ENCODE results near the gene WDR5.

Gene WDR5

GRCh38 chr9:134185536-134186011 lies 49.7 kb downstream of the WDR5 start:
- in situ Hi-C loops (cut with MboI; ENCODE audit: low sequenced_read_pairs), result no loop called here

- in situ Hi-C loops (cut with MboI; ENCODE audit: low sequenced_read_pairs), result no loop called here
Measured at GRCh38 chr9:134186471-134187109, 50.7 kb downstream of the WDR5 start.

DNA sequence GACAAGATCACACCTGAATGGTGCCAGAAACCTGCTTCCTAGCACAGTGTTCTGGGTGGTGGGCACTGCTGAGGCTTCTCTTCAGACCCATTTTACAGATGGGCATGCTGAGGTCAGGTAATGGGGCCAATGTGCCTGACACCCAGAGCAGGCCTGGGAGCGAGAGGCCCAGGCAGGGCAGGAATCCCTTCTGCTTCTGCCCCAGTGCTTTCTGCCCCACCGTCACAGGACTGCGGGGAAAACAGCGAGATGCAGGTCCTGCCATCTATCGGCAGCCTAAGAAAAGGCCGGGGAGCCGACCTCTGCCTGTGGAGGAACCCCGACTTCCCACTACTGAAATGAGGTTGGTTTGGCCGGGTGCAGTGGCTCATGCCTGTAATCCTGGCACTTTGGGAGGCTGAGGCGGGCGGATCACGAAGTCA lies 51.2 kb downstream of the WDR5 start:
- in situ Hi-C loops (cut with MboI; ENCODE audit: low sequenced_read_pairs), result no loop called here

DNA sequence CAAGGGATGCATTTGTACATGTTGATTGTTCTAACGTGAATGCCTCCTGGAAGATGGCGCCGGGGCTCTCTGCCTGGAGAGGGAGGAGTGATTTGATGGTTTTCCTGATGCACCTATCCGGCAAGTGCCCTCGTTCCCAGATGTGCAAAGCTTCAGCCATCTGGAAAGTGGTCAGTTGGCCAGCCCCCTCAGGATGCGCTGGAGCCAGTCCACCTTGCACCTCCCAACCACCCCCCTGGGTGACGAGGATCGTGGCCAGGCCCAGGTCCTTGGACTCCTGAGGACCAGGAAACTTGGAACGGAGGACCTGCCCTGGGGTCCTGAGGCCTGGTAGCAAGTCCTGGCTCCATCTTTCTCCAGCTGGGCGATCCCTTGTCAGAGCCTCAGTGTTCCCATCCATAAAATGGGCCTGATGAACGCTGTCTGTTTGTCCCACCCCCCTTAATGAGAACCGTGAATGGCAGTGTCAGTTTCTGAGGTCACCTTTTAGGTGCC lies 52.1 kb downstream of the WDR5 start:
- in situ Hi-C loops (cut with MboI; ENCODE audit: low sequenced_read_pairs), result no loop called here

DNA sequence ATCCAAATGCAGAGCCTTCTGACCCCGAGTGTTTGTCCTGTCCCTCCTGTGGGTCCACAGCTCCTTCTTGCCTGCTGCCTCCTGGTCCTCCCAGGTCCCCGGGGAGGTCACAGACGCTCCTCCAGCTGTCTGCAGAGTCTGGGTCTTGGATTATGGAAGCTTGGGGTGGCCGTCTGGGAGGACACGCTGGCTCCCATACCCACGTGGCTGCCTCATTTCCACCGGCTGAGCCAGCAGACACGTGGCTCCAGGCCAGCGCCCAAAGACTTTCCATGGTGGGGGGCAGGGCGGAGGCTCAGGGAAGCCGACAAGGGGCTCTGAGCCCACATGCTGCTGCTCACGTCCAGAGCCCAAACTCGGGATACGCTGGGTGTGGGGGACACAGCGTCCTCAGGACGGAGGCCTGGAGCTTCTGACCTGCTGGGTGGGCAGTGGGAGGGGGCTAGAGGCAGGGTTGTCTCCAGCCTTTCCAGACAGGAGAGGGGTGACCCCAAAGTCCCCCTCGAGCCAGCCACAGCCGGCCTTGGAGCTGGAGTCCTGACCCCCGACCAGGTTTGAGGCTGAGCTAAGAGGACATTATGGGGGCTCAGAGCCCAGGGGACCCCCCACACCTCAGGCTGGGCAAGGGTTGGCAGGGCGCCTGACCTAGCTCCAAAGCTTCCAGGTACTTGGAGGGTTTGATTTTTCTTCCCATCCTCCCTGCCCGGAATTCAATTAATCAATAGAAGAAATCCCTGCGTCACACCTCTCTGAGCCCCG lies 52.7 kb downstream of the WDR5 start:
- in situ Hi-C loops (cut with MboI; ENCODE audit: low sequenced_read_pairs), result no loop called here

DNA sequence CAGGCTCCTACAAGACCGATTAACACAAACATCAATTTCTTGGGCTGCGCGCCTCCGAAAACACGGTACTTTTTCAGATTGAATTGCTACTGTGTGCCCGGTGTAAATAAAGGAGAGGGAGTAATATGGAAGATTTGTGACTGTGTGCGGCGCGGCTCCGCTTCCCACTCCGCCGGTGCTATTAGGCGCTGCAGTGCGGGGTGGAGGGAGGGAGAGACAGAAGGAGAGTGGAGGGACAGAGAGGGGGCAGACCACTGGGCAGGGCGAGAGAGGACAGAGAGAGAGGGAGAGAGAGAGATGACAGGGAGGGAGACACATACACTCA lies 53.2 kb downstream of the WDR5 start:
- in situ Hi-C loops (cut with MboI; ENCODE audit: low sequenced_read_pairs), result no loop called here

DNA sequence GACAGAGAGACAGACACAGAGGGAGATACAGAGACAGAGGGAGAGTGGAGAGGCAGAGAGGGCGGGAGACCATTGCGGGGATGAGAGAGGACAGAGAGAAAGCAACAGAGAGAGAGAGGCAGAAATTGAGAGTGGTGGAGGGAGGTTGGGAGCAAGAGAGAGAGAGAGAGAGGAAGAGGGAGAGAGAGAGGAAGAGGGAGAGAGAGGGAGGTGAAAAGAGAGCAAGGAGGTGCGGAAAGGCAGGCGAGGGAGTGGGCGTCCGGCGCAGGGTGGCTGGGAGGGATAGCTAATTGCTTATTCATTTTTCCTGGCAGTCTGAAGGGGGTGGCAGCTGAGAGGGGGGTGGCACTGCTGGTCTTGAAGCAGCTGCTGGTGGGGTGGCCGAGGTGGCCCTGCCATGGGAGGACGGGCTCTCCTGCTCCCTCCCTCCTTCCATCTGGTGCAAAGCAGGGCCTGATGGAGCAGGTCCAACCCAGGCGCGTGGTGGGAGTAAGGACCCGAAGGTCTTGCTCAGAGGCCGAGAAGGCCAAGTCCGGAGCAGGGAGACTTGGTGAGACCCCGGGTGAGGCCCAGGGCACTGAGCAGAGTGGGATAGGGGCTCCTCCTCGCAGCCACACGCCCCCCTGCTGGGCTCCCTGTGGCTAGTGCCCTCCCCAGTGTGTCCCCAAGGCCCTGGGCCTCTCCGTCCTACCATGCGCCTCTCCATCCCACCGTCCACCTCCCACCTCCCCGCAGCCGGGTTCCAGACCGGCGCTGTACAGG lies 53.8 kb downstream of the WDR5 start:
- in situ Hi-C loops (cut with MboI; ENCODE audit: low sequenced_read_pairs), result no loop called here

DNA sequence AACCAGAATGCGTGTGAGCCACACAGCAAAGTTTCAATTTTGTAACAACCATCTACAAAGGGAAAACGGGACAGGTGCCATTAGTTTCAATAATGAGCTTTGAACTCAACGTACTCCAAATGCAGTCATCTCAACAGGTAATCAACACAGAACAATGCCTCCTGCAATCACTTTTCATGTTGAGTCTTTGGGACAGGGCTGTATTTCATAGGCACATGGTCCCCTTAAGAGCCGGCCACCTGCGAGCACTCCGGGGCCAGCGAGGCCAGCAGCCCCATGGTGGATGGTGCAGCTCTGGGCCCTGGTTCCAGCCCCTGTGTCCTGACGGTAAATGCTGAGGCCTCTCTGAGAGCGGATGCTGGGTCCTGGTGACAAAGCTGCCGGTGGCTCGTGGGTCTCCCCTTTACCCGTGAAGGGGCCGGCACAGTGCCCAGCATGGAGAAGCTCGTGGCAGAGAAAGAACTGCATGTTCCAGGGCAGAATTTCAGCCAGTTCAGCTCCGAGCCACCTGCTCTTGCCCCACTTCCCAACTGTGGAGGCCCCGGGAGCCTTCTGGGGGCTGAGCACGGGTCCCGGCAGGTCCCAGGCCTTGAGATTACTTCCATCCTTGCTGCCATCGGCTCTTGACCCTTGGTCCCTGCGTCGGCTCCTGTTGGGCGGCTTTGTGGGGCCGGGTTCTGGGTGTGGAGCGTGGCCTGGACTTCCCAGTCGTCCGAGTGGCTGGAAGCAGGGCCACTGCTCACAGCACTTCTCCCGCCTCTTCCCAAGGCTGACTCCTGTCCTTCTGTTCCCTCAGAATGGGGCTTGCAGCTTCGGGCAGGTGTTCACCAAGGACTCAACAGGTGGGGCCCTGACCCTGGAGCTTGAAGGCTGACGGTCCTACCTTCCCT lies 54.6 kb downstream of the WDR5 start:
- in situ Hi-C loops (cut with MboI; ENCODE audit: low sequenced_read_pairs), result no loop called here

DNA sequence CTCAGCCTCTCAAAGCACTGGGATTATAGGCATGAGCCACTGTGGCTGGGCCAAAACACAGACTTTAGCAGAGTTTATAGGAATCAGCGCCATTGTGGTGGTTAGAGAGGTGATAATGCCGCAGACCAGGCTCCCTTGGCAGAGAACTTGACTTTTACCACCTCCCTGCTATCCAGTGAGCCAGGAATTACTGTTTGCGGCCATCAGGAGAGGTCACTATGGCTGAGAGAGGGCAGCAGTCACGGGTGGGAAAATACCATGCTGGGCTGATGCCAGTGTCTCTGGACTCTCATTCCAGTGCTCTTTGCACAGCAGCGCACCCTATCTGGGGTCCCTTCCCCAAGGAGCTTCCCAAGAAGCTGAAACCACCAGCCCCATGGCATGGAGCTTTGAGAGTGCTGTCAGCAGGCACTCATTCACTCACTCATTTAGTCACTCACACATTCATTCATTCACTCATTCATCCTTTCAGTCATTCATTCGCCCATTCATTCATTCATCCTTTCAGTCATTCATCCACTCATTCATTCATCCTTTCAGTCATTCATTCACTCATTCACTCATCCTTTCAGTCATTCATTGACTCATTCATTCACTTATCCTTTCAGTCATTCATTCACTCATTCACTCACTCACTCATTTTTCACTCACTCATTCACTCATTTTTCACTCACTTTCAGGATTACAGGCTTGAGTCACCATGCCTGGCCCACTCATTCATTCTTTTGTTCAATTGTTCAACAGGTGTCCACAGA lies 55.8 kb downstream of the WDR5 start:
- in situ Hi-C loops (cut with MboI; ENCODE audit: low sequenced_read_pairs), result no loop called here

- in situ Hi-C loops (cut with MboI; ENCODE audit: low sequenced_read_pairs), result no loop called here
Measured at GRCh38 chr9:134192311-134192950, 56.5 kb downstream of the WDR5 start.

- in situ Hi-C loops (cut with MboI; ENCODE audit: low sequenced_read_pairs), result no loop called here
Measured at GRCh38 chr9:134192951-134193731, 57.3 kb downstream of the WDR5 start.

DNA sequence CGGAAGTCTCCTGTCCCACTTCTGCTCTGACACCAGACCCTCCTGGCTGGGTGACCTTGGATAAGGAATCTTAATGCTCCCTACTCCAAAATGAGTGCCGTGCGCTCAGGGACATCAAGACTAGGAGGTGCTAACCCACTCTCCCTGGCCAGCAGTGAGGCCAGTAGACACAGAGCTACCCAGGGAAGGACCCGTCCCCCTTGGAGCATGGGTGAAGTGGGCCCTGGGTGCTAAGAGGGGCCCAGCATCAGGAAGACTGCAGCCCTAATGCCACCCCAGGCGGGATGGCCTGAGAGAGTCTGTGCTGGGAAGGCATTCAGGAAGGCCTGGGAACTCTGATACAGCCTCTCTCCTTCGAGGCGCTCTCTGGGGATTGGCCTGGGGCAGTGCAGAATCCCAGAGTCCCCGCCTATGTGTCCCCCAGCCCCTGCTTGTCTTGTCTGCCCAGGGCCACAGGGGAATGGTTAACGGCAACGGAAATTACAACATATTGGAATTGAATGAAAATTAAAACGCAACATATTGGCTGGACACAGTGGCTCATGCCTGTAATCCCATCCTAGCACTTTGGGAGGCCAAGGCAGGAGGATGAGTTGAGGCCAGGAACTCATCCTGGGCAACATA lies 58.1 kb downstream of the WDR5 start:
- in situ Hi-C loops (cut with MboI; ENCODE audit: low sequenced_read_pairs), result no loop called here

- in situ Hi-C loops (cut with MboI; ENCODE audit: low sequenced_read_pairs), result no loop called here
Measured at GRCh38 chr9:134195558-134195957, 59.7 kb downstream of the WDR5 start.

DNA sequence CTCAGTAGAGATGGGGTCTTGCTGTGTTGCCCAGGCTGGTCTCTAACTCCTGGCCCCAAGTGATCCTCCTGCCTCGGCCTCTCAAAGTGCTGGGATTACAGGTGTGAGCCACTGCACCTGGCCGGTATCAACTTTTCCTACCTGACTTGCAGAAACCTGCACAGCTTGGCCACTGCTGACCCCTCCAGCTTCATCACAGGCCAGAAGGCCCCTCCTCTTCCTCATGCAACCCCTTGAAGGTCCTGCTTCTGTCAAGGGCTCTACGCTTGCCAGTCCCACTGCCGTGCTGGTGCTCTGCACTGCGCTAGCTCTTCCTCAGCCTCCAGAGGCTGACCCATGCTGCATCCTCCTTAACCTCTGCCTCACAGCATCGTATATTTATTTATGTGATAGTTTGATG lies 61.0 kb downstream of the WDR5 start:
- in situ Hi-C loops (cut with MboI; ENCODE audit: low sequenced_read_pairs), result no loop called here

DNA sequence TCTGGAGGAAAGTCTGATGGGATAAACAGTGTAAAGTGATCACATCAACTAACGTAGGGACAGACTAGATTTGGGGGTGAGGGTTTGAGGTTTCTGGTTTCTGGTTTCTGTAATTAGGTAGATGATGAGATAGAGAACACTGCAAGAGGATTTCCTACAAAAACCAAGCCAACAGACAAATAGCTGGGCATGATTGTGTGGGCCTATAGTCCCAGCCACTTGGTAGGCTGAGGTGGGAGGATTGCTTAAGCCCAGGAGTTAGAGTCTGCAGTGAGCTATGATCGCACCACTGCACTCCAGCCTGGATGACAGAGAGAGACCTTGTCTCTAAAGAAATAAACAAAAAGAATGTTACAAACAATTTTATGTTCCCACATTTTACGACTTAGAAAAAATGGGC lies 62.9 kb downstream of the WDR5 start:
- in situ Hi-C loops (cut with MboI; ENCODE audit: low sequenced_read_pairs), result no loop called here

DNA sequence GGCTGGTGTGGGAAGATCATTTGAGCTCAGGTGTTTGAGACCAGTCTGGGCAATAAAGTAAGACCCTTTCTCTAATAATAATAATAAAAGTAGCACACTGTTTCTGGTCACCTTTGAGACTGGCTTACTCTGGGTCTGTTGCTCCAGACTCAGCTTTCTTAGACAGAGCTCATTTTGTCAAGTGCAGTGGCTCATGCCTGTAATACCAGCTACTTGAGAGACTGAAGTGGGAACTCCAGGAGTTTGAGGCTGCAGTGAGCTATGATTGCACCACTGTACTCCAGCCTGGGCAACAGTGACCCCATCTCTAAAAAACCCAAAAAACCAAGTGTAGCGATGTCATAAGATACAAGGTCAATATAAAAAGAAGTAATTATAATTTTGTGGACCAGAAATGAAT lies 64.8 kb downstream of the WDR5 start:
- in situ Hi-C loops (cut with MboI; ENCODE audit: low sequenced_read_pairs), result no loop called here

- in situ Hi-C loops (cut with MboI; ENCODE audit: low sequenced_read_pairs), result no loop called here
Measured at GRCh38 chr9:134203224-134203623, 67.3 kb downstream of the WDR5 start.

DNA sequence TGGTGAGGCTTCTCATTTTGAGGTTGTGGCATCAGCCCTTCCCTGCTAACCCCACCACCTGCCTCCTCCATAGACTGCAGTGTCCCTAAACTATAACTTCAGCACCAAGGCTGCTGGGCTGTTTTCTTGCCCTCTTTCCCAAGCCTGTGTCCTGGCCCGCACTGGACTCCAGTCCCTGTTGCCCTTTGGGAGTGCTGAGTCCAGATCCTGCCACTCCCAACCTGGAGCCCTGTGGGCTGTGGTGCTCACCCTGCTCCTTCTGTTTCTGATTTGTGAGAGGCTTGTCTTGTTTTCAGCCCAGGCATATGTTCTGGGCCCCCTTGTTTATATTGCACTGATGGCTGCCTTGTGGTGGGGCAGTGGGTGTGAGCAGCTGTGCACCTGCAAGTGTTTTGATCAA lies 68.2 kb downstream of the WDR5 start:
- in situ Hi-C loops (cut with MboI; ENCODE audit: low sequenced_read_pairs), result no loop called here
